Prostate gland (tissue), 2 donors: ENCODE results near the gene GDF3. TPM values are rescaled to one million over a fixed set of nuclear protein-coding genes. Genes with fewer than 3 reads are reported as not detected.
A peak's percentile ranks its signal among the peaks of the same experiment; 100 is the strongest.

Source experiments
- DNase-seq: peaks from one replicate; pipeline ENCODE4 v3.0.0-alpha.2; 2019; ENCODE audit warnings: low spot score
- H3K27ac ChIP-seq, 2 donors: fragments of 200-600 bp; sonication (generic); 2 replicates each; pipeline ENCODE4 v1.5.1; 2017 to 2019
- H3K27me3 ChIP-seq: fragments of 200-600 bp; sonication (generic); replicated peaks from 2 replicates; pipeline ENCODE4 v1.5.1; 2019; ENCODE audit not compliant: insufficient read depth
- H3K36me3 ChIP-seq, 2 donors: fragments of 200-600 bp; sonication (generic); 1 replicate in 1 of 2; 2 replicates in 1 of 2; pipeline versions ENCODE4 v1.5.1 to v1.8.1; 2017 to 2019
- H3K4me1 ChIP-seq: fragments of 200-600 bp; sonication (generic); replicated peaks from 2 replicates; pipeline ENCODE4 v1.5.1; 2019
- H3K4me3 ChIP-seq, 2 donors: fragments of 200-600 bp; sonication (generic); 2 replicates each; pipeline ENCODE4 v1.5.1; 2017 to 2019
- H3K9me3 ChIP-seq: fragments of 200-600 bp; sonication (generic); 2 replicates; pipeline ENCODE4 v1.5.1; 2017
- POLR2A ChIP-seq: fragments of 450-650 bp; IDR thresholded peaks from one replicate; pipeline ENCODE4 v1.6.1; 2016; ENCODE audit warnings: antibody characterized with exemption, mild to moderate bottlenecking
- POLR2AphosphoS5 ChIP-seq: sonication (generic); formaldehyde crosslinking; IDR thresholded peaks from one replicate; pipeline ENCODE4 v1.6.1; 2017; ENCODE audit warnings: antibody characterized with exemption
- WGBS: methylation state at CpG from one replicate; pipeline ENCODE4 v1.1.5; 2018; 5-methylcytosine and 5-hydroxymethylcytosine counted together
- intact Hi-C: fragments of 100-400 bp; cut with DNase I; formaldehyde crosslinking; loops from one replicate; pipeline ENCODE4 v1.14.2; 2022
- total RNA-seq, 2 donors: library from RNA; depleted of rRNA; stranded (reverse); fragments of >200 nt; gene quantifications; one replicate each; pipeline ENCODE4 v1.1.0, GENCODE V29; 2016
- TF ChIP-seq, protein P1 (sequence below), 4 experiments: fragments of 200-600 bp in 2 of 4; fragments of 450-650 bp in 2 of 4; sonication (generic) in 2 of 4; IDR thresholded peaks; 1 replicate in 3 of 4; 2 replicates in 1 of 4; pipeline ENCODE4 v1.5.1; 2016 to 2019; ENCODE audit warnings: antibody characterized with exemption in 4 of 4, mild to moderate bottlenecking in 2 of 4, moderate library complexity in 2 of 4

GDF3 gene
- total RNA-seq, 2 donors from 2014 or later: not detected

DNA sequence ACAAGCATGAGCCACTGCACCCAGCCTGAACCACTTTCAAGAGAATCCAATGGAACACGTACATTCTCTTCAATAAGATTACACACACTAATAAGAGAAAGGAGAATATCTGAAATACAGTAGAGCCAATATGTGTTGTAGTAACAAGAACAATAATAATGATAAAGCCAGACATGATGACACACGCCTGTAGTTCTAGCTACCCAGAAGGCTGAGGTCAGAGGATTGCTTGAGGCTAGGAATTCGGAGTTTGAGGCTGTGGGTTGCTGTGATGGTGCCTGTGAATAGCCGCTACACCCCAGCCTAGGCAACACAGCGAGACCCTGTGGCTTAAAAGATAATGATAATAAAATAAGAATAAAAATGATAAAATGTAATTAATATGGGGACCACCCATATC lies 45.5 kb downstream of the GDF3 start:
- no peaks in the 10 kb centered on the region for H3K9me3 ChIP-seq
- H3K27me3 ChIP-seq: no peaks in the 10 kb centered on the region
- no peak overlapping the region for H3K27ac ChIP-seq
- DNase-seq: no peak
- no peaks in the 10 kb centered on the region for H3K36me3 ChIP-seq
- TF ChIP-seq POLR2AphosphoS5: no peak
- TF ChIP-seq, protein P1, sequence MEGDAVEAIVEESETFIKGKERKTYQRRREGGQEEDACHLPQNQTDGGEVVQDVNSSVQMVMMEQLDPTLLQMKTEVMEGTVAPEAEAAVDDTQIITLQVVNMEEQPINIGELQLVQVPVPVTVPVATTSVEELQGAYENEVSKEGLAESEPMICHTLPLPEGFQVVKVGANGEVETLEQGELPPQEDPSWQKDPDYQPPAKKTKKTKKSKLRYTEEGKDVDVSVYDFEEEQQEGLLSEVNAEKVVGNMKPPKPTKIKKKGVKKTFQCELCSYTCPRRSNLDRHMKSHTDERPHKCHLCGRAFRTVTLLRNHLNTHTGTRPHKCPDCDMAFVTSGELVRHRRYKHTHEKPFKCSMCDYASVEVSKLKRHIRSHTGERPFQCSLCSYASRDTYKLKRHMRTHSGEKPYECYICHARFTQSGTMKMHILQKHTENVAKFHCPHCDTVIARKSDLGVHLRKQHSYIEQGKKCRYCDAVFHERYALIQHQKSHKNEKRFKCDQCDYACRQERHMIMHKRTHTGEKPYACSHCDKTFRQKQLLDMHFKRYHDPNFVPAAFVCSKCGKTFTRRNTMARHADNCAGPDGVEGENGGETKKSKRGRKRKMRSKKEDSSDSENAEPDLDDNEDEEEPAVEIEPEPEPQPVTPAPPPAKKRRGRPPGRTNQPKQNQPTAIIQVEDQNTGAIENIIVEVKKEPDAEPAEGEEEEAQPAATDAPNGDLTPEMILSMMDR (IDR thresholded peaks at IDR 0.05): no peak
- no peak for TF ChIP-seq POLR2A
- no peak overlapping the region for H3K4me3 ChIP-seq
- intact Hi-C loops: no loop called here
- WGBS: 80% methylated on average over 5 of the region's 5 CpGs
- no peaks in the 10 kb centered on the region for H3K4me1 ChIP-seq

DNA sequence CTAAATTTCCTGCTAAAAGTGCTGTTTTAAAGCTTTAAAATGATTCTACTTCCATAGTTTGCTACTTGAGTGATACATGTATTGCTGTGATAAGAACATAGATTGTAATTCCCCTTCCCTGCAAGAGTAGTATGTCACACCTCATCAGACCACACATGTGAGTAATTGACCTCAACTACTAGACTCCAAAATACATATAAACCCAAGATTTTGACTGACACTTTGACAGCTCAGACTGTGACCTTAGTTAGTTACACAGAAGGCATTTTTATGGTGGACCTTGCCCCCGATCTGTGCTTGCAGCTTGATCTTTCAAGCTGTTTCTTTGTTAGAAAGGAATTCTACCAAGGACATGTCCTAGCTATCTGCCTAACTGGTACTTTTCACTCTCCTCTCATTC lies 48.5 kb downstream of the GDF3 start:
- H3K9me3 ChIP-seq: no peaks in the 10 kb centered on the region
- TF ChIP-seq POLR2A (no peak), POLR2AphosphoS5 (no peak)
- TF ChIP-seq, protein P1 (IDR thresholded peaks at IDR 0.05): no peak
- H3K36me3 ChIP-seq: no peaks in the 10 kb centered on the region
- no peak overlapping the region for H3K4me3 ChIP-seq
- no peak for DNase-seq
- intact Hi-C loops: no loop called here
- H3K27ac ChIP-seq: no peak overlapping the region
- H3K27me3 ChIP-seq: no peaks in the 10 kb centered on the region
- no peaks in the 10 kb centered on the region for H3K4me1 ChIP-seq
- WGBS: 0% methylated on average over 1 of the region's 1 CpG

DNA sequence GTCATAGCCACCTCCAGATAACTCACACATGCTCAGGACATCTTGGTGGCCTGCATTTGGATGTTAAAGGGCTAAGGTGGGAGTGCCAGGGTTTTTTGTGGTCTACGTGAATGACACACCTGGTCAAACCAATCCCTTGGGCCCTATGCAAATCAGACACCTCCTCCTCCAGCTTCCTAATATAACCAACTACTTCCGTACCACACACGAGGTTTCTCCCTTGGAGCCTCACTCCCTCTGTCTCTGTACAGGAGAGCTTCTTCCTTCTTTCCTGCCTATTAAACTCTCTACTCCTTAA lies 49.4 kb downstream of the GDF3 start:
- H3K9me3 ChIP-seq: no peaks in the 10 kb centered on the region
- WGBS: 52% methylated on average over 3 of the region's 3 CpGs
- H3K4me1 ChIP-seq: no peaks in the 10 kb centered on the region
- no peaks in the 10 kb centered on the region for H3K27me3 ChIP-seq
- TF ChIP-seq, protein P1 (IDR thresholded peaks at IDR 0.05): no peak
- no peak for TF ChIP-seq POLR2AphosphoS5
- intact Hi-C loops: no loop called here
- H3K27ac ChIP-seq: no peak overlapping the region
- H3K36me3 ChIP-seq: no peaks in the 10 kb centered on the region
- no peak overlapping the region for H3K4me3 ChIP-seq
- no peak for DNase-seq

DNA sequence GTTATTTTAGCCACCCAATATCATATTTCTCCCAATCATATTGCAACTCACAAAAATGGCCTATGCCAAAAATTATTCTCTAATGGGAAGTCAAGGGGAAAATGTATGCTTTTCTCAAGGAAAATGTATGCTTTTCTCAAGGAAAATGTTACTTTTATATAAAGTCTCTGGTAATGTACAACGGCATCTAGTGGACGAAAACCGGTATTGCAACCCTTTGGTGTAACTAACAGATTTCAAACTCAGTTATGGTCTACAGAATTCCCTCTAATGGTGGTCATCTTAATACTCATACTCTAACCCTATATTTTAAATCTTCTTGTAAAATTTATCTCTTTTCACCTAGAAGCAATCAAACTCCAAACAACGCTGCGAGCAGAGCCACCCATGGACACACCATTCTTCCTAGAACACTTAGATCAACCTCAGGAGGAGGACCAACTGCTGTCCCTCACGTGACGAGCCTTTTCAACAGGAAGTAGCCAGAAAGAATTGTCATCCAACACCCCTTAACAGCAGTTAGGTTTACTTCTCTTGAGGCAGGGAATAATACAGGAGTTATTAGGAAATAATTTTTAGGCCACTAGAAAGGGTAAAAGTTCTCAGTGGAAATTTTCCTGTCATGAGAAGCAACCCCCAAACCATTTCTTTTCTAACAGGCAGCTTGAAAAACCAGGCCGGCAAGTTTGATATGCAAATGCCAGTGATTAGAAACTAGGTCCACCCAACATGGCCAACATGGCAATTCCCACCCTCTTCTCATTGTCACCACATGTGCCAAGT lies 50.0 kb downstream of the GDF3 start:
- 25% methylated on average over 8 of the region's 8 CpGs for WGBS
- no peak overlapping the region for H3K4me3 ChIP-seq
- TF ChIP-seq, protein P1 (IDR thresholded peaks at IDR 0.05): peak; percentile 59 to 70 (median 62)
- TF ChIP-seq POLR2AphosphoS5: no peak

DNA sequence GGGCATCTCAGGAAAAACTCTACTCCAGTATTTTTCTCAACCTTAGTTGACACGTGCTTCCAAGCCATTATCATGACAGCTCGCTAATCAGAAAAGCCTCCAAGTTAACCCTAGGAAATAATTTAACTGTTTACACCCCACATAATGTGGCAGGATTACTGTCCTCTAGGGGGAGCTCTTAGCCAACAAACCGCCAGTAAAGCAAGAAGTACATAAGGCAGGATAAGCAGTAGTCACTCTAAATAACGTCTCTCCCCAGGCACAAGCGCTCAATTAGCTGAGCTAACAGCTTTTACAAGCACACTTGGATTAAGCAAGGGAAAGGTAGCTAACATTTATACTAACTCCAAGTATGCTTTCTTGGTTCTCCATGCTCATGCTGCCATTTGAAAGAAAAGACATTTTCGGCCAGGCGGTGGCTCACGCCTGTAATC lies 52.7 kb downstream of the GDF3 start:
- H3K4me1 ChIP-seq: no peaks in the 10 kb centered on the region
- no peaks in the 10 kb centered on the region for H3K27me3 ChIP-seq
- DNase-seq: no peak
- 64% methylated on average over 8 of the region's 8 CpGs for WGBS
- TF ChIP-seq, protein P1 (IDR thresholded peaks at IDR 0.05): peak in 1 of 4 experiments; percentile 26
- no peak for TF ChIP-seq POLR2A
- no peaks in the 10 kb centered on the region for H3K9me3 ChIP-seq
- no peak overlapping the region for H3K27ac ChIP-seq
- intact Hi-C loops: no loop called here
- H3K4me3 ChIP-seq: no peak overlapping the region
- H3K36me3 ChIP-seq: no peaks in the 10 kb centered on the region

More for the DNA sequence above, 50.0 kb downstream of the GDF3 start:
- Histone ChIP-seq H3K36me3 (no peaks in the 10 kb centered on the region), H3K9me3 (no peaks in the 10 kb centered on the region), H3K4me1 (no peaks in the 10 kb centered on the region), H3K27me3 (no peaks in the 10 kb centered on the region), H3K27ac (no peak overlapping the region)
- no peak for DNase-seq
- intact Hi-C loops: no loop called here
